GM12865 (cell line): Measurements from ENCODE around the gene KRTAP29-1.

Experiments used
- DNase-seq: peaks from one replicate; pipeline ENCODE4 v3.0.0; 2010; ENCODE audit warnings: low read depth
- H3K4me3 ChIP-seq: 2 replicates; pipeline ENCODE4 v1.5.1; 2011; ENCODE audit warnings: mild to moderate bottlenecking, low read depth, low read length, control low read depth
- CTCF ChIP-seq: IDR thresholded peaks from 2 replicates; pipeline ENCODE4 v1.5.1; 2011; ENCODE audit warnings: low read length, control low read depth, low read depth, inconsistent platforms; ENCODE audit not compliant: insufficient read depth; ENCODE audit errors: missing control alignments

KRTAP29-1 gene

DNA sequence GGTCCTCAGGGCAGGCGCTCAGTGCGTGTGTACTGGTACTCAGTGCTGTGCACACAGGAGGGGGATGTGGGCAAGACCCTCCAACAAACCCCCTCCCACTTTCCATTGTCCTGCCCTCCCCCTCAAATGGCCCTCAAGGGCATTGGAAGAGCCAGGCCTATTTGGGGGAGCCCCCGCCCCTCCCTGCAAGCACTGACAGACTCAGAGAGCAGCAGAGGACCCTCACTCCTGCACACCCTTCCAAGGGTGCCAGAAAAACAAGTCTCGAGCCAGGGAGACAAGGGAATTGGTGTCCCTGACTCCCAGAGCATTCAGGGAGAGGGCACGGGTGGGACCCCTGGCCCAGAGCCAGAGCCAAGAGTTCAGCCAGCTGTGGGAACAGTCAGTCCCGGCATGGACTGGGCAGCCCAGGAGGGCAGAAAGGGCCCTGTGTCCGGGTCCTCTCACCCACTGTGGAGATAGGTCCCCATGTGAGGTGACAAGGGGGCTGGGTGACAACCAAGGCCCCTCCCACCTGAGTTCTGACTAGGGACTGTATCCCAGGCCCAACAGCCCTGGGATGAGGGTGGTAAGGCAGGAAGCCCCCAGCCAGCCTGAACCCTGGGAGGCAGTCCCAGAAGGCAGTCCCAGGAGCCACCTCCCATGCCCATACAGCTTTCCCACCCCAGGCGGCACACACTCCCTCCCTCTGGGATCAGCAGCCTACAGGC, 24.9 kb upstream of the KRTAP29-1 start:
- no peak for TF ChIP-seq CTCF
- DNase-seq, result no peak
- no peak overlapping the region for H3K4me3 ChIP-seq

- H3K4me3 ChIP-seq, result no peak overlapping the region
- TF ChIP-seq CTCF, result no peak
- DNase-seq, result no peak
Measured at GRCh38 chr17:41326173-41327145, 23.8 kb upstream of the KRTAP29-1 start.

GRCh38 chr17:41325611-41326010, 23.0 kb upstream of the KRTAP29-1 start:
- H3K4me3 ChIP-seq, result no peak overlapping the region
- no peak for DNase-seq
- no peak for TF ChIP-seq CTCF

DNA sequence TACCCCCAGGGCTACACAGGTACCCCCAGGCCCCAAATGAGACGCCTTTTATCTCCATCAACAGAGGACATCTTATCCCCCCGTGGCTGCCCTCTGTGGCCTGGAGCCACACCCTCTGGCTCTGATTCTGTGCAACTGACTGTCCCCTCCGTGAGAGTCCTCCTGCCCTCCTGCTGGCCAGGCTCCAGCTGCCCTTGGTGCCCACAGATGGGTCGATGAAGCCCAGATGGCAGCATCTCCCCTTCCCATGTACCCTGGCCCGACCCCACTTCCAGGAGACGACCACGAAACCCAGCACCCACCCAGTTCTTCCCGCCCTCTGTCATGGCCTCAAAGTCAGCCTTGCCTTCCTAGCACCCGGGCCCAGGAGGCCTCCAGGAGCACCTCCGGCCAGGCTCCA, 22.5 kb upstream of the KRTAP29-1 start:
- no peak for TF ChIP-seq CTCF
- H3K4me3 ChIP-seq, result no peak overlapping the region
- DNase-seq, result no peak

DNA sequence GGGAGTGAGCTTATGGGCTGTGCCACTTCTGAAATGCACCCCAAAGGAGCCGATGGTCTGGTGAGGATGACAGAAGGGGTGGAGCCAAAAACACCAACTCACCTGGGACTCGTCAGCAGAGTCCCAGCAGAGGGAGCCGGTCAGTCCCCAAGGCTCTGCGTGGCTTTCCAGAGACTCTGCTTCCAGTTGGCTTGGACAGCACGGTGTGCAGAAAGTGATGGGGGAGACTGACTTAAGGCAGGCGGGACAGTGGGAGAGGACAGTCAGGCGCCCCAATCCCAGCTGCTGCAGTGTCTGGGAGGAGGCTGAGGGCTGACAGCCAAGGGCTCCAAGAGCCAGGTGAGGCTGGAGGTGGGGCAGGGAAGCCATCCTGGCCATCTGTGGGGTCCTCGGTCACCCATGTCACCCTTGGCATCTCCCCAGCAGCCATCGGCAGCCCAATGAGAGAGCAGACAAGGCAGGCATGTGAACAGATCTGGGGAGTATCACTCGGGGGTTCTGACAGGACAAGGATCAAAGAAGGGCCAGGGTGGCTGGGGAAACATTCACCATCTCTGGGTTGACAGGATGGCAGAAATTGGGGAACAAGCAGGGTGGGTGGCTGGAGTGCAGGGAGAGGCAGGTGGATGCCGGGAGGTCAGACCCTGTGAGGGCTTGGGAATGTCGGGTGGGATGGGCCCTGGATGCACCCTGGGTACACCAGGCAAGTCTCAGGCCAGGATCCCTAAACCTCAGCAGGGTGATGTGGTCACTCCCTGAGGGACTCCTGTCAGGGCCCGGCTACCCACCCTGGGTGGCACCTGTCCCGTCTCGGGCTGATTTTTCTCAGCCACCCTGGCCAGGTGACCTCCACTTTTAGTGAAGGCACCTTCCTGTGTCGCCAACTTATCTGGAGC, 21.8 kb upstream of the KRTAP29-1 start:
- no peak for DNase-seq
- H3K4me3 ChIP-seq, result no peak overlapping the region
- no peak for TF ChIP-seq CTCF
